ENCODE measurements around the gene SCO2. TPM values are rescaled to one million over a fixed set of nuclear protein-coding genes. Genes with fewer than 3 reads are reported as not detected.

SCO2 gene
- total and polyA plus RNA-seq, 2 experiments from 2014 or later: 10.5 TPM; not detected in 1

- Histone ChIP-seq H3K36me3 (no peaks in the 10 kb centered on the region), H3K27ac (no peak within 1 kb of the TSS), H3K27me3 (peaks cover 15% of the 10 kb centered on the region), H3K9me3 (ENCODE audit: low read depth) (no peaks in the 10 kb centered on the region), H3K4me1 (ENCODE audit: low read depth) (no peaks in the 10 kb centered on the region), H3K4me3 (no peak within 1 kb of the TSS)
- no peak for DNase-seq (ENCODE audit: low read depth in 1 of 2, low spot score in 1 of 2)
- TF ChIP-seq, protein P1, sequence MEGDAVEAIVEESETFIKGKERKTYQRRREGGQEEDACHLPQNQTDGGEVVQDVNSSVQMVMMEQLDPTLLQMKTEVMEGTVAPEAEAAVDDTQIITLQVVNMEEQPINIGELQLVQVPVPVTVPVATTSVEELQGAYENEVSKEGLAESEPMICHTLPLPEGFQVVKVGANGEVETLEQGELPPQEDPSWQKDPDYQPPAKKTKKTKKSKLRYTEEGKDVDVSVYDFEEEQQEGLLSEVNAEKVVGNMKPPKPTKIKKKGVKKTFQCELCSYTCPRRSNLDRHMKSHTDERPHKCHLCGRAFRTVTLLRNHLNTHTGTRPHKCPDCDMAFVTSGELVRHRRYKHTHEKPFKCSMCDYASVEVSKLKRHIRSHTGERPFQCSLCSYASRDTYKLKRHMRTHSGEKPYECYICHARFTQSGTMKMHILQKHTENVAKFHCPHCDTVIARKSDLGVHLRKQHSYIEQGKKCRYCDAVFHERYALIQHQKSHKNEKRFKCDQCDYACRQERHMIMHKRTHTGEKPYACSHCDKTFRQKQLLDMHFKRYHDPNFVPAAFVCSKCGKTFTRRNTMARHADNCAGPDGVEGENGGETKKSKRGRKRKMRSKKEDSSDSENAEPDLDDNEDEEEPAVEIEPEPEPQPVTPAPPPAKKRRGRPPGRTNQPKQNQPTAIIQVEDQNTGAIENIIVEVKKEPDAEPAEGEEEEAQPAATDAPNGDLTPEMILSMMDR (IDR thresholded peaks at IDR 0.05; ENCODE audit: low read depth, low read length): no peak
Measured at GRCh38 chr22:50486561-50487289, 38.7 kb downstream of the SCO2 start, which contains the start of gene MIOX. Gene MIOX, plus strand, starts transcription at chr22:50486859. Its CDS starts 39 bp downstream, at chr22:50486898.

- no peaks in the 10 kb centered on the region for H3K4me1 ChIP-seq (ENCODE audit: low read depth)
Measured at GRCh38 chr22:50485221-50486131, 39.9 kb downstream of the SCO2 start.

DNA sequence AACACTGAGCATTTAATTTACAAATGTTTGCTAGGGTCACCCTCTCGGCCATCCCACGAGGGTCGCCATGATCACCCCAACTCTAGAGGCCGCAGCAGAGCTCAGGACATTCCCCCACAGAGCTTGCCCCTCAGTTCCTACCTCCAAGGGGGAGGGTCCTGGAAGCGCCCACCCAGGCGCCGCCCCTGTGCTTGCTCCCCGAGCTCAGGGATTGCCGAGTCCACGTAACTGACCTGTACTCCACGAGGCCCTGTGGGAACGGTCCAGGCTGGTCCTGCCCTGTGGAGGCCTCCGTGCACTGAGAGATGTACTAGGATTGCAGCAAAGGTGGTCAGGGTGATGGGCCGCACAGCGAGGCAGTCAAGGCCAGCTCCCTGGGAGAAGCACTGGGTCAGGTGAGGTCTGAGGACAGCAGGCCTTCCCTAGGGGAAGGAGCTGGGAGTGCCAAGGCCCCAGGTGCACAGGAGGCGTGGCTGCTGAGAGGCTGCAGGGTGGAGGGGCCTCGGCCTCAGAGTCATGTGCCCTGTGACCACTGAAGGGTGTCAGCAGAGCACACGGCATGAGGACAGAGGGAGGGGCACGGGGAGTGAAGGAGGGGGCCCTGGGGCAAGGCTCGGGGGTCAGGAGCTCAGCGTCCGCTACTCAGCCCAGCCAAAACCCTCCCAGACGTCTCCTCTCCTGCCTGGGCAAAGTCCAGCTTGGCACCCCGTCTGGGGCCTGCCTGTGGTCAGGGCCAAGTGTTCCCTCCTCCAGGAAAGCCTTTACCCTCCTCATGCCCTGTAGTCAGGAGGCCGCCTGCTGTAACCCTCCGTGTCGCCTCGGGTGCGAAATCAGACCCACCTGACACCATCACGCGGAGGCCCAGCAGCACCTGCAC, 41.2 kb downstream of the SCO2 start:
- H3K4me1 ChIP-seq (ENCODE audit: low read depth): no peaks in the 10 kb centered on the region
- H3K27ac ChIP-seq: no peak overlapping the region
- no peaks in the 10 kb centered on the region for H3K9me3 ChIP-seq (ENCODE audit: low read depth)
- DNase-seq (ENCODE audit: low read depth in 1 of 2, low spot score in 1 of 2): no peak
- H3K27me3 ChIP-seq: peaks cover 41% of the 10 kb centered on the region
- H3K36me3 ChIP-seq: no peaks in the 10 kb centered on the region
- no peak overlapping the region for H3K4me3 ChIP-seq
- TF ChIP-seq, protein P1 (IDR thresholded peaks at IDR 0.05; ENCODE audit: low read depth, low read length): no peak

More at GRCh38 chr22:50485221-50486131, 39.9 kb downstream of the SCO2 start:
- H3K36me3 ChIP-seq: no peaks in the 10 kb centered on the region
- H3K9me3 ChIP-seq (ENCODE audit: low read depth): no peaks in the 10 kb centered on the region
- H3K4me3 ChIP-seq: no peak overlapping the region
- no peak overlapping the region for H3K27ac ChIP-seq
- DNase-seq (ENCODE audit: low read depth in 1 of 2, low spot score in 1 of 2): no peak
- peaks cover 28% of the 10 kb centered on the region for H3K27me3 ChIP-seq
- TF ChIP-seq, protein P1 (IDR thresholded peaks at IDR 0.05; ENCODE audit: low read depth, low read length): no peak

GRCh38 chr22:50483556-50483955, 41.8 kb downstream of the SCO2 start:
- Histone ChIP-seq H3K4me3 (no peak overlapping the region), H3K27me3 (peaks cover 46% of the 10 kb centered on the region), H3K27ac (no peak overlapping the region), H3K9me3 (ENCODE audit: low read depth) (no peaks in the 10 kb centered on the region), H3K36me3 (no peaks in the 10 kb centered on the region), H3K4me1 (ENCODE audit: low read depth) (no peaks in the 10 kb centered on the region)
- no peak for DNase-seq (ENCODE audit: low read depth in 1 of 2, low spot score in 1 of 2)
- TF ChIP-seq, protein P1 (IDR thresholded peaks at IDR 0.05; ENCODE audit: low read depth, low read length): no peak

GRCh38 chr22:50483106-50483505, 42.3 kb downstream of the SCO2 start:
- Histone ChIP-seq H3K27me3 (peaks cover 46% of the 10 kb centered on the region), H3K4me1 (ENCODE audit: low read depth) (no peaks in the 10 kb centered on the region), H3K27ac (no peak overlapping the region), H3K4me3 (no peak overlapping the region), H3K36me3 (no peaks in the 10 kb centered on the region), H3K9me3 (ENCODE audit: low read depth) (no peaks in the 10 kb centered on the region)
- TF ChIP-seq, protein P1 (IDR thresholded peaks at IDR 0.05; ENCODE audit: low read depth, low read length): no peak
- DNase-seq (ENCODE audit: low read depth in 1 of 2, low spot score in 1 of 2): no peak
